WTC11 (cell line): ENCODE data around the gene GALK1. TPM values are rescaled to one million over a fixed set of nuclear protein-coding genes. Genes with fewer than 3 reads are reported as not detected.
A peak's percentile ranks its signal among the peaks of the same experiment; 100 is the strongest.

ENCODE experiments used
- ATAC-seq: fragments of 200-7000 bp; cut with Tn5 transposase; 2 replicates; pipeline ENCODE4 v1.10.0; 2021; ENCODE audit warnings: mild to moderate bottlenecking, moderate library complexity
- Bru-seq: library from RNA; stranded (reverse); fragments of 400-500 nt; gene quantifications from one replicate; lab custom pipeline; 2021; lab: Mats Ljungman, UMichigan
- CTCF ChIA-PET: fragments of 300-600 bp; sonication (Branson Sonifier 250); formaldehyde crosslinking; loops from one replicate; lab custom pipeline; 2021; ENCODE audit warnings: antibody characterized with exemption; lab: Charles Lee
- POLR2A ChIA-PET: fragments of 350-600 bp; sonication (Branson Sonifier 250); formaldehyde crosslinking; loops from one replicate; lab custom pipeline; 2021; ENCODE audit warnings: antibody characterized with exemption; lab: Charles Lee
- DNase-seq: peaks from one replicate; pipeline ENCODE4 v3.0.0; 2021; ENCODE audit warnings: low spot score
- H3K27ac Mint-ChIP-seq: 2 replicates; pipeline ENCODE4 v1.8.0; 2021; ENCODE audit warnings: mixed read lengths
- H3K27me3 Mint-ChIP-seq: 2 replicates; pipeline ENCODE4 v1.8.0; 2021; ENCODE audit warnings: low read depth, mild to moderate bottlenecking, moderate library complexity, mixed read lengths
- H3K36me3 Mint-ChIP-seq: 2 replicates; pipeline ENCODE4 v1.8.0; 2021; ENCODE audit warnings: mixed read lengths
- H3K4me1 Mint-ChIP-seq: 2 replicates; pipeline ENCODE4 v1.8.0; 2022; ENCODE audit warnings: mixed read lengths
- H3K4me3 Mint-ChIP-seq: 2 replicates; pipeline ENCODE4 v1.8.0; 2021; ENCODE audit warnings: mild to moderate bottlenecking, moderate library complexity, mixed read lengths
- H3K9me3 Mint-ChIP-seq: 2 replicates; pipeline ENCODE4 v1.8.0; 2021; ENCODE audit warnings: mixed read lengths
- ARID4B ChIP-seq: sonication (generic); formaldehyde crosslinking; IDR thresholded peaks from 2 replicates; pipeline ENCODE4 v1.8.0; 2023; ENCODE audit warnings: missing genetic modification reagents, mild to moderate bottlenecking, borderline replicate concordance
- E2F5 ChIP-seq: sonication (generic); formaldehyde crosslinking; IDR thresholded peaks from 2 replicates; pipeline ENCODE4 v1.8.1; 2022; ENCODE audit warnings: mild to moderate bottlenecking, moderate library complexity, missing genetic modification reagents
- EMX1 ChIP-seq: fragments of 250-450 bp; sonication (Bioruptor Pico); IDR thresholded peaks from 2 replicates; pipeline ENCODE4 v1.8.0; 2021; ENCODE audit warnings: mild to moderate bottlenecking
- FOXK1 ChIP-seq: sonication (generic); formaldehyde crosslinking; IDR thresholded peaks from 2 replicates; pipeline ENCODE4 v1.8.0; 2022; ENCODE audit warnings: mild to moderate bottlenecking, moderate library complexity, missing genetic modification reagents
- FOXP1 ChIP-seq: sonication (generic); formaldehyde crosslinking; IDR thresholded peaks from 2 replicates; pipeline ENCODE4 v1.8.0; 2022; ENCODE audit warnings: missing genetic modification reagents, mild to moderate bottlenecking, moderate library complexity, borderline replicate concordance
- GABPB1 ChIP-seq: sonication (generic); formaldehyde crosslinking; IDR thresholded peaks from 2 replicates; pipeline ENCODE4 v1.8.1; 2023; ENCODE audit warnings: mild to moderate bottlenecking, missing genetic modification reagents
- HMGXB4 ChIP-seq: sonication (generic); formaldehyde crosslinking; IDR thresholded peaks from 2 replicates; pipeline ENCODE4 v1.8.1; 2023; ENCODE audit warnings: mild to moderate bottlenecking, moderate library complexity, missing genetic modification reagents
- JUN ChIP-seq: sonication (generic); formaldehyde crosslinking; IDR thresholded peaks from 2 replicates; pipeline ENCODE4 v1.8.0; 2023; ENCODE audit warnings: mild to moderate bottlenecking, missing genetic modification reagents
- KAT7 ChIP-seq: sonication (generic); formaldehyde crosslinking; IDR thresholded peaks from 2 replicates; pipeline ENCODE4 v1.8.1; 2023; ENCODE audit warnings: missing genetic modification reagents, mild to moderate bottlenecking, borderline replicate concordance
- MAX ChIP-seq: sonication (generic); formaldehyde crosslinking; IDR thresholded peaks from 2 replicates; pipeline ENCODE4 v1.8.0; 2022; ENCODE audit warnings: mild to moderate bottlenecking, missing genetic modification reagents
- NFYB ChIP-seq: sonication (generic); formaldehyde crosslinking; conservative IDR thresholded peaks from 2 replicates; pipeline ENCODE4 v1.8.0; 2022; ENCODE audit warnings: low read depth, missing genetic modification reagents
- RELA ChIP-seq: sonication (generic); formaldehyde crosslinking; IDR thresholded peaks from 2 replicates; pipeline ENCODE4 v1.8.1; 2022; ENCODE audit warnings: missing genetic modification reagents, mild to moderate bottlenecking, borderline replicate concordance
- ZBTB21 ChIP-seq: sonication (generic); formaldehyde crosslinking; IDR thresholded peaks from 2 replicates; pipeline ENCODE4 v1.8.1; 2023; ENCODE audit warnings: mild to moderate bottlenecking, missing genetic modification reagents, borderline replicate concordance
- ZNF138 ChIP-seq: sonication (generic); formaldehyde crosslinking; conservative IDR thresholded peaks from 2 replicates; pipeline ENCODE4 v1.8.1; 2022; ENCODE audit warnings: mild to moderate bottlenecking, moderate library complexity, missing genetic modification reagents
- ZNF263 ChIP-seq: sonication (generic); formaldehyde crosslinking; IDR thresholded peaks from 2 replicates; pipeline ENCODE4 v1.8.1; 2022; ENCODE audit warnings: low read depth, mild to moderate bottlenecking, moderate library complexity, missing genetic modification reagents
- ZNF416 ChIP-seq: fragments of 250-450 bp; sonication (Bioruptor Pico); IDR thresholded peaks from 2 replicates; pipeline ENCODE4 v1.9.0; 2021; ENCODE audit warnings: mild to moderate bottlenecking, inconsistent platforms
- long read RNA-seq, 3 experiments: library from RNA in 1 of 3; library from capped mRNA in 1 of 3; library from polyadenylated mRNA in 1 of 3; unstranded in 2 of 3; stranded (forward) in 1 of 3; transcript quantifications; one replicate each; pipeline ENCODE4 v2.0.0, GENCODE V29; 2021
- total RNA-seq: library from RNA; stranded (reverse); gene quantifications from 3 replicates; pipeline ENCODE4 v1.2.3, GENCODE V29; 2021
- TF ChIP-seq, protein P1 (sequence below): sonication (generic); formaldehyde crosslinking; IDR thresholded peaks from 2 replicates; pipeline ENCODE4 v1.8.1; 2022; ENCODE audit warnings: low read depth, mild to moderate bottlenecking, moderate library complexity, missing genetic modification reagents, borderline replicate concordance
- TF ChIP-seq, protein P2 (sequence below): fragments of 250-450 bp; sonication (Bioruptor Pico); conservative IDR thresholded peaks from 2 replicates; pipeline ENCODE4 v1.9.0; 2021; ENCODE audit warnings: mild to moderate bottlenecking
- TF ChIP-seq, protein P3 (sequence below): sonication (generic); formaldehyde crosslinking; IDR thresholded peaks from 2 replicates; pipeline ENCODE4 v1.8.1; 2022; ENCODE audit warnings: mild to moderate bottlenecking, missing genetic modification reagents, moderate library complexity, borderline replicate concordance
- TF ChIP-seq, protein P4 (sequence below): fragments of 200-600 bp; IDR thresholded peaks from 2 replicates; pipeline ENCODE4 v1.8.0; 2022; ENCODE audit warnings: antibody characterized with exemption

GALK1 gene
- total RNA-seq, result 42.2 to 49.9 TPM (median 49.4 TPM) in 3 replicates
- Bru-seq, nascent RNA, result percentile 36 among the genes with signal in this experiment
- long read RNA-seq, experiment 1, transcript GALK1-205 (8 exons, 1,866 nt), result major isoform, 63 of 82 reads
- long read RNA-seq, experiment 1, partial matches to known transcripts, result 6 of 82 reads
- long read RNA-seq, experiment 1, other reads (novel, unspliced or antisense), result 10 of 82 reads
- long read RNA-seq, experiment 2, transcript GALK1-205 (8 exons, 1,866 nt), result major isoform, 48 of 62 reads
- long read RNA-seq, experiment 2, partial matches to known transcripts, result 11 of 62 reads
- long read RNA-seq, experiment 2, other reads (novel, unspliced or antisense), result 0 of 62 reads
- long read RNA-seq, experiment 3, transcript GALK1-205 (8 exons, 1,866 nt), result major isoform, 36 of 36 reads
- long read RNA-seq, experiment 3, partial matches to known transcripts, result 0 of 36 reads
- long read RNA-seq, experiment 3, other reads (novel, unspliced or antisense), result 0 of 36 reads

- no peaks in the 10 kb centered on the region for H3K27me3 Mint-ChIP-seq
- H3K27ac Mint-ChIP-seq, result peak within 1 kb of the TSS; percentile 92
- ChIA-PET CTCF (interaction anchor here (0.6 to 9.0 kb wide), 44 partner anchors 10 to 494 kb away, joined by 3 to 318 read pairs (median 6); partner anchors contain the start of genes MIF4GD, RECQL5, SAP30BP and SLC25A19), POLR2A (interaction anchor here (1.0 to 3.4 kb wide), 5 partner anchors 10 to 476 kb away, joined by 3 to 22 read pairs (median 7); partner anchors contain the start of gene SLC25A19)
- peaks cover 9% of the 10 kb centered on the region for H3K4me1 Mint-ChIP-seq
- peak; percentile 76 for ATAC-seq
- DNase-seq, result peak; percentile 67
- no peaks in the 10 kb centered on the region for H3K36me3 Mint-ChIP-seq
- H3K9me3 Mint-ChIP-seq, result no peaks in the 10 kb centered on the region
- H3K4me3 Mint-ChIP-seq, result peak within 1 kb of the TSS; percentile 75
- TF ChIP-seq, protein P1, sequence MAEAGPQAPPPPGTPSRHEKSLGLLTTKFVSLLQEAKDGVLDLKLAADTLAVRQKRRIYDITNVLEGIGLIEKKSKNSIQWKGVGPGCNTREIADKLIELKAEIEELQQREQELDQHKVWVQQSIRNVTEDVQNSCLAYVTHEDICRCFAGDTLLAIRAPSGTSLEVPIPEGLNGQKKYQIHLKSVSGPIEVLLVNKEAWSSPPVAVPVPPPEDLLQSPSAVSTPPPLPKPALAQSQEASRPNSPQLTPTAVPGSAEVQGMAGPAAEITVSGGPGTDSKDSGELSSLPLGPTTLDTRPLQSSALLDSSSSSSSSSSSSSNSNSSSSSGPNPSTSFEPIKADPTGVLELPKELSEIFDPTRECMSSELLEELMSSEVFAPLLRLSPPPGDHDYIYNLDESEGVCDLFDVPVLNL (CRISPR knock-in tag), result no peak
- TF ChIP-seq MAX, result no peak
- TF ChIP-seq HMGXB4 (CRISPR knock-in tag), result peak; percentile 94
- no peak for TF ChIP-seq NFYB (CRISPR knock-in tag)
- no peak for TF ChIP-seq EMX1 (CRISPR knock-in tag)
- TF ChIP-seq ZNF263, result peak; percentile 40; the same call in 1 of the 2 replicates
- no peak for TF ChIP-seq ZNF138 (CRISPR knock-in tag)
- TF ChIP-seq FOXK1 (CRISPR knock-in tag), result no peak
- TF ChIP-seq FOXP1, result no peak
- peak; percentile 54; the same call in 1 of the 2 replicates for TF ChIP-seq RELA (CRISPR knock-in tag)
- TF ChIP-seq ZBTB21 (CRISPR knock-in tag), result no peak
- 0 out of 2 replicates have a peak, but pooled peaks have one; percentile 79 for TF ChIP-seq KAT7 (CRISPR knock-in tag)
- TF ChIP-seq GABPB1 (CRISPR knock-in tag), result peak; percentile 38; the same call in 1 of the 2 replicates
- TF ChIP-seq, protein P2, sequence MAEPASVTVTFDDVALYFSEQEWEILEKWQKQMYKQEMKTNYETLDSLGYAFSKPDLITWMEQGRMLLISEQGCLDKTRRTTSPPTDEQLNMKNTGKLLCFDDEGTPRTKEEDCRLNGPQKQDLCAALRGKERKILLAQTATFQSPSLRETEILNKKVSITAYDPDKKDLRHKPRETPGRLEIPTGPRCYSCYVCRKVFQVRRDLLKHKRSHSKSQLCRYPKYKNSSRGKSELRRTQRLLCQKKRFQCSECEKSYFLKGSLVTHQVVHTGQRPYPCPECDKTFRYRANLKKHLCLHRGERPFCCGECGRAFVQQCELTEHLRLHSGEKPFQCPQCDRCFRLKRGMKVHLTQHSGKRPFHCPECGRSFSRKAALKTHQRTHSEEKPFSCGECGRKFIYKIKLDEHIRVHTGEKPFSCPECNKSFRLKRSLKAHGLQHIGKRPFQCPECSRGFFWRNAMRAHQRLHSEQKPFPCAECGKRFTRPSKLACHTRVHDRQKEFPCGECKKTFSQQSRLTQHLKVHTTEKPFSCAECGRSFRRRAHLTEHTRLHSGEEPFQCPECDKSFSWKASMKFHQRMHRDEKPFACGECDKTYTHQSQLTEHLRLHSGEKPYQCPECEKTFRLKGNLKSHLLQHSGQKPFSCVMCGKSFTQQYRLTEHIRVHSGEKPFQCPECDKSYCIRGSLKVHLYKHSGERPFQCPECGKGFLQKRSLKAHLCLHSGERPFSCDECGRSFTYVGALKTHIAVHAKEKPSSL (CRISPR knock-in tag), result no peak
- TF ChIP-seq, protein P3, sequence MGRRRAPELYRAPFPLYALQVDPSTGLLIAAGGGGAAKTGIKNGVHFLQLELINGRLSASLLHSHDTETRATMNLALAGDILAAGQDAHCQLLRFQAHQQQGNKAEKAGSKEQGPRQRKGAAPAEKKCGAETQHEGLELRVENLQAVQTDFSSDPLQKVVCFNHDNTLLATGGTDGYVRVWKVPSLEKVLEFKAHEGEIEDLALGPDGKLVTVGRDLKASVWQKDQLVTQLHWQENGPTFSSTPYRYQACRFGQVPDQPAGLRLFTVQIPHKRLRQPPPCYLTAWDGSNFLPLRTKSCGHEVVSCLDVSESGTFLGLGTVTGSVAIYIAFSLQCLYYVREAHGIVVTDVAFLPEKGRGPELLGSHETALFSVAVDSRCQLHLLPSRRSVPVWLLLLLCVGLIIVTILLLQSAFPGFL, result 0 out of 2 replicates have a peak, but pooled peaks have one; percentile 20
- no peak for TF ChIP-seq JUN (CRISPR knock-in tag)
- no peak for TF ChIP-seq ZNF416
- no peak for TF ChIP-seq ARID4B
- peak; percentile 44; the same call in 1 of the 2 replicates for TF ChIP-seq E2F5 (CRISPR knock-in tag)
- TF ChIP-seq, protein P4, sequence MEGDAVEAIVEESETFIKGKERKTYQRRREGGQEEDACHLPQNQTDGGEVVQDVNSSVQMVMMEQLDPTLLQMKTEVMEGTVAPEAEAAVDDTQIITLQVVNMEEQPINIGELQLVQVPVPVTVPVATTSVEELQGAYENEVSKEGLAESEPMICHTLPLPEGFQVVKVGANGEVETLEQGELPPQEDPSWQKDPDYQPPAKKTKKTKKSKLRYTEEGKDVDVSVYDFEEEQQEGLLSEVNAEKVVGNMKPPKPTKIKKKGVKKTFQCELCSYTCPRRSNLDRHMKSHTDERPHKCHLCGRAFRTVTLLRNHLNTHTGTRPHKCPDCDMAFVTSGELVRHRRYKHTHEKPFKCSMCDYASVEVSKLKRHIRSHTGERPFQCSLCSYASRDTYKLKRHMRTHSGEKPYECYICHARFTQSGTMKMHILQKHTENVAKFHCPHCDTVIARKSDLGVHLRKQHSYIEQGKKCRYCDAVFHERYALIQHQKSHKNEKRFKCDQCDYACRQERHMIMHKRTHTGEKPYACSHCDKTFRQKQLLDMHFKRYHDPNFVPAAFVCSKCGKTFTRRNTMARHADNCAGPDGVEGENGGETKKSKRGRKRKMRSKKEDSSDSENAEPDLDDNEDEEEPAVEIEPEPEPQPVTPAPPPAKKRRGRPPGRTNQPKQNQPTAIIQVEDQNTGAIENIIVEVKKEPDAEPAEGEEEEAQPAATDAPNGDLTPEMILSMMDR, result no peak
Observed at GRCh38 chr17:75764711-75765421, at the start of gene GALK1. Gene GALK1, minus strand, starts transcription at chr17:75765192. Its CDS starts 56 bp downstream, at chr17:75765136.
